KMS-11 (cell line): Measurements from ENCODE around the gene SLC7A1.

Source experiments
- H2AFZ ChIP-seq: fragments of 200-600 bp; sonication (generic); 2 replicates; pipeline ENCODE4 v1.6.1; 2016; ENCODE audit warnings: antibody characterized with exemption, mixed run types, low read depth
- H3K27ac ChIP-seq: fragments of 200-600 bp; sonication (generic); 2 replicates; pipeline ENCODE4 v1.6.1; 2016; ENCODE audit warnings: mild to moderate bottlenecking, mixed run types
- H3K27me3 ChIP-seq: fragments of 200-600 bp; sonication (generic); 2 replicates; pipeline ENCODE4 v1.6.1; 2017; ENCODE audit warnings: mild to moderate bottlenecking, low read depth, mixed run types, moderate library complexity; ENCODE audit not compliant: insufficient read depth
- H3K36me3 ChIP-seq: fragments of 200-600 bp; sonication (generic); 2 replicates; pipeline ENCODE4 v1.6.1; 2017; ENCODE audit warnings: mild to moderate bottlenecking, mixed run types; ENCODE audit not compliant: insufficient read depth
- H3K4me1 ChIP-seq: fragments of 200-600 bp; sonication (generic); 2 replicates; pipeline ENCODE4 v1.6.1; 2016; ENCODE audit warnings: mild to moderate bottlenecking, low read depth, mixed run types; ENCODE audit not compliant: poor library complexity, severe bottlenecking
- H3K4me2 ChIP-seq: fragments of 200-600 bp; sonication (generic); 2 replicates; pipeline ENCODE4 v1.7.0; 2016; ENCODE audit warnings: mild to moderate bottlenecking, mixed run types
- H3K4me3 ChIP-seq: fragments of 200-600 bp; sonication (generic); IDR thresholded peaks from 2 replicates; pipeline ENCODE4 v1.6.1; 2017; ENCODE audit warnings: low read depth, low read length, mixed read lengths; ENCODE audit not compliant: insufficient read depth
- H3K79me2 ChIP-seq: fragments of 200-600 bp; sonication (generic); 2 replicates; pipeline ENCODE4 v1.6.1; 2016; ENCODE audit warnings: low read depth, mixed run types; ENCODE audit not compliant: insufficient read depth
- H3K9ac ChIP-seq: fragments of 200-600 bp; sonication (generic); 2 replicates; pipeline ENCODE4 v1.6.1; 2016; ENCODE audit warnings: mild to moderate bottlenecking, mixed run types
- H4K20me1 ChIP-seq: fragments of 200-600 bp; sonication (generic); 2 replicates; pipeline ENCODE4 v1.6.1; 2016; ENCODE audit warnings: mild to moderate bottlenecking, mixed run types; ENCODE audit not compliant: insufficient read depth
- CTCF ChIP-seq: fragments of 200-600 bp; sonication (generic); conservative IDR thresholded peaks from 2 replicates; pipeline ENCODE4 v1.6.1; 2017; ENCODE audit warnings: low read depth, mild to moderate bottlenecking, antibody characterized with exemption, low read length, moderate library complexity, mixed read lengths

SLC7A1 gene

GRCh38 chr13:29523199-29523961 is 72.1 kb downstream of the SLC7A1 start:
- no peaks in the 10 kb centered on the region for H3K4me1 ChIP-seq
- no peak overlapping the region for H3K27ac ChIP-seq
- H2AFZ ChIP-seq = no peak overlapping the region
- no peaks in the 10 kb centered on the region for H3K27me3 ChIP-seq
- H3K4me3 ChIP-seq = no peak overlapping the region
- no peak overlapping the region for H3K9ac ChIP-seq
- H3K36me3 ChIP-seq = no peaks in the 10 kb centered on the region
- no peaks in the 10 kb centered on the region for H3K79me2 ChIP-seq
- TF ChIP-seq CTCF = no peak
- H4K20me1 ChIP-seq = no peaks in the 10 kb centered on the region
- no peak overlapping the region for H3K4me2 ChIP-seq

GRCh38 chr13:29522044-29522685 is 73.3 kb downstream of the SLC7A1 start:
- no peaks in the 10 kb centered on the region for H3K36me3 ChIP-seq

GRCh38 chr13:29521336-29521735 is 74.2 kb downstream of the SLC7A1 start:
- no peak overlapping the region for H3K9ac ChIP-seq
- no peaks in the 10 kb centered on the region for H3K36me3 ChIP-seq
- H3K4me3 ChIP-seq = no peak overlapping the region
- no peaks in the 10 kb centered on the region for H3K27me3 ChIP-seq
- H2AFZ ChIP-seq = no peak overlapping the region
- no peaks in the 10 kb centered on the region for H3K4me1 ChIP-seq
- no peaks in the 10 kb centered on the region for H4K20me1 ChIP-seq
- H3K4me2 ChIP-seq = no peak overlapping the region
- no peak overlapping the region for H3K27ac ChIP-seq
- no peak for TF ChIP-seq CTCF
- no peaks in the 10 kb centered on the region for H3K79me2 ChIP-seq

More at GRCh38 chr13:29522044-29522685, 73.3 kb downstream of the SLC7A1 start:
- Histone ChIP-seq H3K4me3 (no peak overlapping the region), H2AFZ (no peak overlapping the region), H3K79me2 (no peaks in the 10 kb centered on the region), H3K4me2 (no peak overlapping the region), H3K9ac (no peak overlapping the region), H3K27me3 (no peaks in the 10 kb centered on the region), H4K20me1 (no peaks in the 10 kb centered on the region), H3K4me1 (no peaks in the 10 kb centered on the region), H3K27ac (no peak overlapping the region)
- TF ChIP-seq CTCF = no peak

- Histone ChIP-seq H2AFZ (no peak overlapping the region), H3K4me2 (no peak overlapping the region), H4K20me1 (no peaks in the 10 kb centered on the region), H3K27me3 (no peaks in the 10 kb centered on the region), H3K4me3 (no peak overlapping the region), H3K36me3 (no peaks in the 10 kb centered on the region), H3K4me1 (no peaks in the 10 kb centered on the region), H3K9ac (no peak overlapping the region), H3K27ac (no peak overlapping the region), H3K79me2 (no peaks in the 10 kb centered on the region)
- TF ChIP-seq CTCF = no peak
These were observed 74.8 kb downstream of the SLC7A1 start for GRCh38 chr13:29520671-29521070.
